ENCODE results near the gene CSTF1.
A peak's percentile ranks its signal among the peaks of the same experiment; 100 is the strongest.

CSTF1 gene

DNA sequence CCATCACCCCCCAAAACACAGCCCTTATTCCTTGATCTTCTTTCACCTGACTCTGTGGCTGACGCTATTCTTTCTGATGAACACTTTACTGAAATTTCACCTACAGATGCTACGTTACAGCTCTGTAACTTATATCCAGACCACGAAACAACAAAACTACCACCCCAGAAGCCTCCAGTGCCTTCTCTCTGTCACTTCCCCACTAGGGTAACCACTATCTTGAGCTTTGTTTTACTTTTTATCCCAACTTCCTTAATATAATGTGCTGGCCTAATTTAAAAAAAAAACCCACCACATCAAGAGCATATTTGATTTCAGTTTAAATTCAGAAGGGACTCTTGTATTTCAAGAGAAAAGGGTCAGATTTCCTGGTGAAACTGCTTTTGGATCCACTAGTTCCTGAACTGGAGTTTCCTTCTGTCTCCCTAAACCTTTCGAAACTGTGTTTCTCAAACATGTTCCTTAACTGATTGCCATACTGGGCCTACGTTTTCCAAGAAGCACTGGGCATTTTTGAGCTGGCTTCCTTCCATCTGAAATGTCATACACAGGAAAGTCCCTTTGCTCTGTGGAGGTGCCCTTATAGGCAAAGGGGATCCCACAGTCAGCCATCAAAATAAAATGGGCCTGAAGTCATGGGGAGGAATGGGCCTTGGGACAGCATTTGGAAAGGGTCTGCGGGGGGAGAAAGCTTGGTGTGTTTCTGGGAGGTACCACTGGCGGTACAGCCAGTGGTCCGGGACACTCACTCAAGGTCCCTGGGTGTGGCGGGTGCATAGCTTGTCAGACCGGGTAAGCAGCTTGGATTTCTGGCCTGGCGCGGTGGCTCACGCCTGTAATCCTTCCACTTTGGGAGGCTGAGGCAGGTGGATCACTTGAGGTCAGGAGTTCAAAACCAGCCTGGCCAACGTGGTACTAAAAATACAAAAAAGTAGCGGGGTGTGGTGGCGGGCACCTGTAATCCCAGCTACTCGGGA, 50.2 kb downstream of the CSTF1 start:
- DNase-seq, result peak; percentile 43
- in situ Hi-C loops (cut with MboI; ENCODE audit: low pct_unique_long_range_greater_than_20kb, low sequenced_read_pairs), result no loop called here

DNA sequence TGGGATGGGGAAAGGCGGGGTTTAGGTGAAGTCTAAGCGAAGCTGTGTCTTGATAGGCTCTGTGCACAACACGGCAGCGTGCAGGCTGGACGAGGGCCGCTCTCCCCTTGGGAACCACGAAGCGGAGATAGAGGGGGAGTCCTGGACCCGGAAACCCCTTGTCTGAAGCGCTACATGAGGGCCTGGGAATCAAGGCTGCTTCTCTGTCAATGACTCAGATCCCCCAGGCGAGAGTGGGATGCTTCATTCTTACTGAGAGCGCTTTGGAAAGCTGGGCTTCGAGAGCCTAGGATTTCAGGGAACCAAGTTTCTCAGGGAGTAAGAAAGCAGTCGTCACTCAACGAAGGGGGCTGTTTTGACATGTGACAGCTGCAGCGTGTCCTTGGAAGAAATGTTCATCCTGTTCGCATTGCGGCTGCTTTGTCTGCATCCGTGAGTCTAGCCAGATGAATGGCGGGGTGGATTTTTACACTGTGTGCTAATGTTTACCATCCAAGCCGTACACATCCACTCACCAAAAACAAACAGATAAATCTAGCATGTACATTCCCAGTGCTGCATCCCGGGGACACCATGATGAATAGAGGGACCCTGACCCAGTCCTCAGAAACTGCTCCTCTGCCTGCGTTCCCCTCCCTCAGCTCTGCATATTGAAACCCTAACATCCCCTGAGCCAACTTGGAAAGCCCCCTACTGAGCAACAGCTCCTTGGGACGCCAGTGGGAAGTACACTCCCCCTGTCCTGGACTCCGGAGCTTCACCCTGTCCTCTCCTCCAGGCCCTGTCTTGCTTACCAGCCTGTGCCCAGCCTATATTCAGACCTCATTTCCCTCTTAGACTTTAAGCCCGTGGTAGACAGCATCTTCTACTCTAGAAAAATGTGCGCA, 51.5 kb downstream of the CSTF1 start:
- in situ Hi-C loops (cut with MboI; ENCODE audit: low pct_unique_long_range_greater_than_20kb, low sequenced_read_pairs), result no loop called here
- DNase-seq, result no peak

DNA sequence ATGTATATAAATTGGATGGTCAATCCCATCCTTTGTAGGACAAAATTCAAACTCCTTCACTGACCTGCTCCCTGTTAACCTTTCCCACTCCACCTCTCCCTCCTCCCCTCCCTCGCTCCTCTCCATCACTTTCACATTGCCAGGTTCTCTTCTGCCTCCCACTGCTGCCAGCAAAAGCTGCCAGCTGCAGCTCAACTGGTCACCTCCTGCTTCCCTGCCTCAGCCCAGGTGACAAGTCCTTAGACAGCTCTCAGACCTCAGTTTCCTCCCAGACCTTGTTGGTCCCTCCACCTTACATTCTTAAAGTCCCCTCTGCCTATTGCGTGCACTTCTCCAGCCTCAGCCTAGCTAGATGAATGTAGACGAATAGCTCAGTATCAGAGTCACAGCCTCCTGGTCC, 52.7 kb downstream of the CSTF1 start:
- in situ Hi-C loops (cut with MboI; ENCODE audit: low pct_unique_long_range_greater_than_20kb, low sequenced_read_pairs), result no loop called here
- no peak for DNase-seq

DNA sequence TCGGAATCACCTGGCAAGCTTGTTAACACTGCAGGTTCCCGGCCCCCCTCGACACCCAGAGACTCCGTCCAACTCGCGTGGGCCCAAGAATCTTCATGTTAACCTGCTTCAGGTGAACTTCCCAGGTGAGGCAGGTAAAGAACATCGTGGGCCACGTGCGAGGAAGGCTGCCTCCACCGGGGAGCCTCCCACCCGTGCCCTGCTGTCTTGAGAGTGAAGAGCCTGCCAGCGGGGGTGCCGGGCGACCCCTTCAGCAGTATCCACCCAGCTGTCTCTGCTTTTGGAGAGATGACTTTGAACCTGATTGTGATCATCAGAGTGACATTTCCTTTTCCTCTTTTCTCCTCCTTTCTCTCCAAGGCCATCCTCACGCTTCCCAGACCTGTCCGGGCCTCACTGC, 53.1 kb downstream of the CSTF1 start:
- no peak for DNase-seq
- in situ Hi-C loops (cut with MboI; ENCODE audit: low pct_unique_long_range_greater_than_20kb, low sequenced_read_pairs), result no loop called here

DNA sequence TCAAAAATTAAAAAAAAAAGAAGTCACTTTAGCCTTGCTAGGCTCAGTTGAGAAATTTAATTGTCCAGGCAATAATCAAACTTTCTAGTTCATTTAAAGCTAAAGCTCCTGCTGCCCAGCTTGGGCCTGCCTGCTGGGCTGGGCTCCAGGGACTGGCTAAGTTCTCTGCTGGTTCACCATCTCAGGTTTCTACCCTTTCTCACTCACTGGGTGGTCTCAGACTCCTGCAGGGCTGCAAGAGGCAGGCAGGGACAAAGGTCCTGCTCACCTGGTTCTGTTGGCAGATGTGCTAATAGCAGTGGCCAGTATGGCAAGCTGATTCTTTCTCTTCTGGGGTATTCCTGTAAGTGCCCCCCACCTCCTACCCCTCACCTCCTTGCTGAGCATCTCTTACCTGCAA, 54.8 kb downstream of the CSTF1 start:
- in situ Hi-C loops (cut with MboI; ENCODE audit: low pct_unique_long_range_greater_than_20kb, low sequenced_read_pairs), result no loop called here
- no peak for DNase-seq

DNA sequence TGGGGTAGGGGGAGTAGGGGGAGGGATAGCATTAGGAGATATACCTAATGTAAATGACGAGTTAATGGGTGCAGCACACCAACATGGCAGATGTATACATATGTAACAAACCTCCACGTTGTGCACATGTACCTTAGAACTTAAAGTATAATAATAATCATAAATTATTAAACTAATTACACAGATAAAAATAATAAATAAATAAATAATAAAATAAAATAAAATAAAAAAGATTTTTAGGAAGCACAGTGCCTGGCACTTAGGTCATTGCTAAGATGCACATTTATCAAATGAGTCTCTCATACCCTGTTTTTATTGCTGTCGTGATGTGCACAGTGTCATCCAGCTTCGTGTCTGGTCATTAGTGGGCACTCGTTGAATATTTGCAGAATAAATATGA, 57.0 kb downstream of the CSTF1 start:
- in situ Hi-C loops (cut with MboI; ENCODE audit: low pct_unique_long_range_greater_than_20kb, low sequenced_read_pairs), result no loop called here
- DNase-seq, result no peak

DNA sequence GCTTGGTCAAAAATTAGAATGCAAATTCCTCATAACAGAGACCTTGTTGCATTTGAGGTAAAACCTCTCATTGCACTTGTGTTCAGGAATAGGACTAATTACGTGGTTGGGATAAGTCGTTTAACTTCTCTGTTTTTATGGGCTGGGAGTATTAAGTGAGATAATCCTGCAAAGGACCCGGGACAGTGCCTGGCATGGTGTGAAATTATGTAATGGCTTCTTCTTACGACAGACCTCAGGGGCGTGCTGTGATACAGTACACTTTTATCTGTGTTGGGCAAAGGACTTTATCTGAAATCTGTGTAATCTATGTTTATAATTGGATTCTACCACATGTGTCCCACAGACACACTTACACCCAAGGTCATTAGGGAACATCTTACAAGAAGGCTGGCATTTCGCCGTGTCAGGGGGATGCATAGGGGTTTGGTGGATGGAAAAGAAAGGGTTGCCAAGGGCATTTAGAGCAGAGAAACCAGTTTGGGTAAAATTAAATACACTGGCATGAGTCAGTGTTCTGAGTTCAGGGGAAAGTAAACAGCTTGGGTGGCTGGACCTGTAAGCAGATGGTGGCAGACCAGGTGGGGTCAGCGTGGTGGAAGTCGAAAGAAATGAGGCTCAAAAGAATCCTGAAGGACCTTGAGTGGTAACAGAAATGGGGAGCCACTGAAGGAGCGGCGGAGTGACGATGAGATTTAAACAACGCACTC, 58.8 kb downstream of the CSTF1 start:
- in situ Hi-C loops (cut with MboI; ENCODE audit: low pct_unique_long_range_greater_than_20kb, low sequenced_read_pairs), result no loop called here
- peak; percentile 28 for DNase-seq

DNA sequence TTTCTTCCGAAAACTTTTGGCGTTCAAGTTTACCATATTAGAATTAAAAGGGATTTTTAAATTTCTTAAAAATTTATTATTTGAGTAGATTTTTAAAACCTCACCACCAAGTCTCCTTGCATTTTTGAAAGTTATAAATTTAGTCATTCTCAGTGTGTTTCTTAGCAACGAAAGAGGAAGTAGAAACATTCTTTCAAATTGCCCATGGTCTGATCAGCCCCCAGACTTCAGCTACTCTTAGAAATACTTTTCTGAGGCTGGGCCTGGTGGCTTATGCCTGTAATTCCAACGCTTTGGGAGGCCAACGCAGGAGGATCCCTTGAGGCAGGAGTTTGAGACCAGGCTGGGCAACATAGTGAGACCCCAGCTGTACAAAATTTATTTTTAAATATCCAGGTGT, 60.9 kb downstream of the CSTF1 start:
- in situ Hi-C loops (cut with MboI; ENCODE audit: low pct_unique_long_range_greater_than_20kb, low sequenced_read_pairs), result no loop called here

DNA sequence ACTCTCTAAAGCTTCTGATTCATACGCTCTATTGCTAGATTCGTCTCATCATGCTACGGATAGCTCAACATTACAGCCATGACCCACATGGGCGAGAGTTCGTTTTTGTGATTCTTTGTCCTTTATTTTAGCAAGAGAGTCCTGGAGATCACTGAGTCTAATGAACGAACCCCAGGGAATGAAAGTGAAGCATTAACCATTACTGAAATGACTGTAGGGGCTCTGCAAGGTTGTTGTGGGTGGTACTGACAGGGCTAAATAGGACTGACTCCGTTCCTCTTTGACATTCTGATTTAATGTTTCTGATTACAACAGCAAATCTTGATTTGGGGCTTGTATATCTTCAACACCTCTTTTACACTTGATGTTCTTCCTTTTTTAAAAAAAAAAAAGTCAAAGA, 62.3 kb downstream of the CSTF1 start:
- in situ Hi-C loops (cut with MboI; ENCODE audit: low pct_unique_long_range_greater_than_20kb, low sequenced_read_pairs), result no loop called here
- DNase-seq, result no peak

More for the DNA sequence above, 60.9 kb downstream of the CSTF1 start:
- DNase-seq, result peak; percentile 60
